Endodermal cell (in vitro differentiated cells): Measurements from ENCODE around the gene ZFYVE9. TPM values are rescaled to one million over a fixed set of nuclear protein-coding genes. Genes with fewer than 3 reads are reported as not detected.

Experiments used
- DNase-seq: peaks from one replicate; pipeline ENCODE4 v3.0.0-alpha.2; 2017
- H3K27ac ChIP-seq: 2 replicates; pipeline ENCODE4 v1.5.1; 2013; ENCODE audit warnings: mild to moderate bottlenecking, low read depth, low read length, moderate library complexity
- H3K27me3 ChIP-seq: 2 replicates; pipeline ENCODE4 v1.6.1; 2013; ENCODE audit warnings: mild to moderate bottlenecking, low read length, moderate library complexity; ENCODE audit not compliant: insufficient read depth, control insufficient read depth, poor library complexity, severe bottlenecking
- H3K36me3 ChIP-seq: 2 replicates; pipeline ENCODE4 v1.7.0; 2013; ENCODE audit warnings: mild to moderate bottlenecking, low read length, moderate library complexity; ENCODE audit not compliant: control insufficient read depth, insufficient read depth
- H3K4me1 ChIP-seq: one replicate; pipeline ENCODE4 v1.7.0; 2013; ENCODE audit warnings: low read length; ENCODE audit not compliant: control insufficient read depth, insufficient read depth
- H3K4me3 ChIP-seq: 2 replicates; pipeline ENCODE4 v1.5.1; 2013; ENCODE audit warnings: mild to moderate bottlenecking, low read length, moderate library complexity
- H3K9ac ChIP-seq: 2 replicates; pipeline ENCODE4 v1.6.1; 2013; ENCODE audit warnings: mild to moderate bottlenecking, low read length, moderate library complexity; ENCODE audit not compliant: poor library complexity, severe bottlenecking; ENCODE audit errors: extremely low read depth
- H3K9me3 ChIP-seq: 2 replicates; pipeline ENCODE4 v1.6.1; 2013; ENCODE audit warnings: mild to moderate bottlenecking, low read length, moderate library complexity; ENCODE audit not compliant: control insufficient read depth
- H3K27ac Mint-ChIP-seq: 2 replicates; pipeline ENCODE4 v1.8.0; 2020; ENCODE audit warnings: mixed read lengths
- H3K27me3 Mint-ChIP-seq: 2 replicates; pipeline ENCODE4 v1.8.0; 2021; ENCODE audit warnings: mild to moderate bottlenecking, mixed read lengths; ENCODE audit not compliant: insufficient read depth
- H3K36me3 Mint-ChIP-seq: 2 replicates; pipeline ENCODE4 v1.8.0; 2020; ENCODE audit warnings: low read depth, mixed read lengths
- H3K4me1 Mint-ChIP-seq: 2 replicates; pipeline ENCODE4 v1.8.0; 2020; ENCODE audit warnings: mixed read lengths
- H3K4me3 Mint-ChIP-seq: 2 replicates; pipeline ENCODE4 v1.8.0; 2020; ENCODE audit warnings: mild to moderate bottlenecking, moderate library complexity, mixed read lengths
- H3K9me3 Mint-ChIP-seq: 2 replicates; pipeline ENCODE4 v1.8.0; 2020; ENCODE audit warnings: mild to moderate bottlenecking, mixed read lengths
- CTCF ChIP-seq: fragments of 200-600 bp; sonication (generic); conservative IDR thresholded peaks from 2 replicates; pipeline ENCODE4 v1.5.0; 2021; ENCODE audit warnings: antibody characterized with exemption, mild to moderate bottlenecking
- WGBS, 2 experiments: methylation state at CpG; one replicate each; pipeline versions ENCODE4 v1.1.5 to v1.1.7; 2013; ENCODE audit warnings: missing lambda C conversion rate in 2 of 2, mixed read lengths in 1 of 2; ENCODE audit not compliant: insufficient coverage in 1 of 2, insufficient read length in 1 of 2; 5-methylcytosine and 5-hydroxymethylcytosine counted together
- total RNA-seq, 2 donors: library from RNA; stranded (reverse); fragmentation: NEBNext Ultra II Directional in 1 of 2; extraction: Animal tissue kit (Norgen Biotek cat#: 25700) in 1 of 2; gene quantifications; 2 replicates in 1 of 2; 3 replicates in 1 of 2; pipeline ENCODE4 v1.2.1, GENCODE V29; 2021

The ZFYVE9 gene
- total RNA-seq, 2 donors from 2014 or later, result 34.3 to 40.5 TPM

- Histone ChIP-seq H3K27ac (no peak overlapping the region), H3K27me3 (peaks cover 23% of the 10 kb centered on the region), H3K4me1 (no peaks in the 10 kb centered on the region), H3K9ac (no peak overlapping the region), H3K4me3 (no peak overlapping the region), H3K9me3 (no peaks in the 10 kb centered on the region), H3K36me3 (no peaks in the 10 kb centered on the region)
- Mint-ChIP-seq H3K4me3 (no peak overlapping the region), H3K27ac (no peak overlapping the region), H3K36me3 (no peaks in the 10 kb centered on the region), H3K27me3 (peaks cover 6% of the 10 kb centered on the region), H3K4me1 (peaks cover 9% of the 10 kb centered on the region), H3K9me3 (no peaks in the 10 kb centered on the region)
- TF ChIP-seq CTCF, result no peak
- no peak for DNase-seq
- 89 to 92% methylated on average over 3 to 5 of the region's 5 CpGs for WGBS, 2 experiments
Measured at GRCh38 chr1:52139817-52140540, 1.9 kb upstream of the ZFYVE9 start.

- no peak overlapping the region for H3K27ac ChIP-seq
- 73% methylated on average over 1 of the region's 2 CpGs; no CpG with 5 or more reads in 1 of the 2 experiments for WGBS, 2 experiments
Measured at GRCh38 chr1:52140633-52141512, 1.0 kb upstream of the ZFYVE9 start.

More at GRCh38 chr1:52140633-52141512, 1.0 kb upstream of the ZFYVE9 start:
- TF ChIP-seq CTCF, result no peak
- Mint-ChIP-seq H3K27me3 (peaks cover 6% of the 10 kb centered on the region), H3K4me3 (peak overlapping the region; percentile 81), H3K27ac (no peak overlapping the region), H3K9me3 (no peaks in the 10 kb centered on the region), H3K4me1 (peaks cover 12% of the 10 kb centered on the region), H3K36me3 (no peaks in the 10 kb centered on the region)
- peak overlapping the region; percentile 83 for H3K4me3 ChIP-seq
- no peak overlapping the region for H3K9ac ChIP-seq
- peaks cover 23% of the 10 kb centered on the region for H3K27me3 ChIP-seq
- H3K9me3 ChIP-seq, result no peaks in the 10 kb centered on the region
- no peaks in the 10 kb centered on the region for H3K4me1 ChIP-seq
- DNase-seq, result no peak
- no peaks in the 10 kb centered on the region for H3K36me3 ChIP-seq
